ENCODE measurements around the gene NUDT3. TPM values are rescaled to one million over a fixed set of nuclear protein-coding genes. Genes with fewer than 3 reads are reported as not detected.
"Not testable (repeated sequence)": the region's sequence is repeated elsewhere in the genome, so short reads cannot be mapped to it uniquely, and the experiment has no call there.

NUDT3 gene
- total RNA-seq, 1 donor from 2014 or later: 18.7 TPM

DNA sequence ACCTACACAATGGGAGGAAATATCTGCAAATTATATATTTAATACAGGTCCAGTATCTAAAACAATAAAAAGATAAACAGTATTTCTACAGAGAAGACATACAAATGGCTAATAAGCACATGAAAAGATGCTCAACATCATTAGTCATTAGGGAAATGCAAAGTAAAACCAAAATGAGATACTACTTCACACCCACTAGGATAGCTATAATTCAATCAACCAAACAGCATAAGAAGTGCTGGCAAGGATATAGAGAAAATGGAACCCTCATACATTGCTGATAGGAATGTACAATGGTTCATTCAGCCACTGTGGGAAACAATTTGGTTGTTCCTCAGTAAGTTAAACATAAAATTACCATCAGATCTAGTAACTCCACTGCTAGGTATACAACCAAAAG lies 48.7 kb downstream of the NUDT3 start:
- intact Hi-C loops (cut with micrococcal nuclease): no loop called here

DNA sequence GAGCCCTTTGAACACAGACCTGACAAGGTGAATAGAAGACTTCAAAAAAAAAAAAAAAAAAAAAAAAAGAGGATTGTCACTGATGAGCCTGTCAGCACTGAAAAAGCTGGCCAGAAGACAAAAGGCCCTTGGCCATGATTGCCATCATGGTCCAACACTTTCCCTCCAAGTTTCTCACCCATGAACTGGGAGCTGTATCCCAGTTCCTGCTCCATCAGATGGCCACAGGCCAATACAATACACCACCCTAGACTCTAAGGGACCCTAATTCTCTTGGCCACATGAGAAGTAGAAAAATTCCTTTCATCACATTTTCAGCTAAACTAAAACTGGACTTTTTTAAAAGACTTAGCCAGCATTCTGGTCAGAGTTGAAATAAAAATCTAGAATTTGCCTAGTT lies 50.2 kb downstream of the NUDT3 start:
- intact Hi-C loops (cut with micrococcal nuclease): no loop called here

DNA sequence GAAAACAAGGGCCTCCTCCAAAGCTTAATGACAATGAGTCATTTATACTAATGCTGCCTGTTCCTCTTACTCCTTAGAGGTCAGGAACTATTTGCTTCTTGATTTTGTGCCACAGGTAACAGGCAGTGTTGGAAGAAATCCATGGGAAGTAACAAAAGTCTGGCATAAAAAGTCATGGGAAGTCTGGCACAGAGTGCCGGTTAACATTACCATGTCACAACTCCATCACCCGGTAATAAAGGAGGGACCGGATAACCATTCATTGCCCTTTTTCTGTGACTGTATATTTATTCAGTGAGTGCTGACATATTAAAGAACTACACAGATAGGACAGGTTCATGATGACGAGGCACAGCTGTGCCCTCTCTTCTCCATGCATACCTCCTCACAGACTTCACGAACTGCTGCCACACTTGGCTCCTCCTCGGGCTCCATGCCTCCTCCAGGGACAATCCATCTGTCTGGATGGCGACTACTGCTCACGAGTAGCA lies 50.9 kb downstream of the NUDT3 start:
- intact Hi-C loops (cut with micrococcal nuclease): no loop called here

DNA sequence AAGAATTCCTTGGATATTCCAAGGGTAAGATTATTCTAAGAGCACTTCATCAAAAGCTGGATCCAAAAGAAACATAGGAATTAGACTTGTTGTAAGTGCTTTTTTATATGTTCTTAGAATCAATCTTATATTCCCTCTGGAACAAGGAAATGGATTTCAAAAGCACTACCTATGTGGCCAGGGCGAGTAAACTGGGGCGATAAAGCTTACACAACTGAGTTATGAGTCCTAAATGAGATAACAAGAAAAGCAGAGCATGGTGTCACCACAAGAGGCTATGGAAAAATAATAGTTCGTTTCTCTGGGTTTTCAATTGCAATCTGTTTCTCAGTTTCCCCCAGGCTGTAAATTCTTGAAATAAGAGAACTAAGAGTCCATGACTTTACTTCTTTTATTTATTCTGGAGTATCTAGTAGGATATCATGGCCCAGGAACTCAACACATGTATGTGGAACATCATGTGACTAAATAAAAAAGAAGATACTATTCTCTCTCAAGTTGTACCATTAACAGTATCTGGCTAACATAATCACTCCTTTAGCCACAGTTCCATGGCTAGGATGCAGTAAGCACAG lies 51.5 kb downstream of the NUDT3 start:
- intact Hi-C loops (cut with micrococcal nuclease): no loop called here

DNA sequence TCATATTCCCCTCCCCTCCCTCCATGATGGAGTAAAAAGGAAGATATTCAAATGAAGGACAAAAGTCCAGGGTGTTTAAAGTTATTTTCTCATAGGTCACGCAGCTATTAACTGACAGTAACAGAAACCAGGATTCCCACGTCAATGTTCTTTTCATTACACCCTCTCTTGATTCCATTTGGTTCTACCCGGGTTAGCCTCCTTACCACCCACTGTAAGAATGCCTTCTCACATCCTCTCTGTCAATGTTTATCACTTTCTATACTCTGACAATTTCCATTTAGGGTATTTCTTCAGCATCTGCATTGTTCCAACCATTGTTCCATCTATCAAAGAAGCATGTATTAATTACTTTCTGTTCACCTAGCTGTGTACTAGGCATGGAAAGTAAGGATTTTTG lies 52.1 kb downstream of the NUDT3 start:
- intact Hi-C loops (cut with micrococcal nuclease): no loop called here

- intact Hi-C loops (cut with micrococcal nuclease): no loop called here
Measured at GRCh38 chr6:34339971-34340370, 52.5 kb downstream of the NUDT3 start.

- intact Hi-C loops (cut with micrococcal nuclease): no loop called here
Measured at GRCh38 chr6:34339432-34339831, 53.0 kb downstream of the NUDT3 start.

DNA sequence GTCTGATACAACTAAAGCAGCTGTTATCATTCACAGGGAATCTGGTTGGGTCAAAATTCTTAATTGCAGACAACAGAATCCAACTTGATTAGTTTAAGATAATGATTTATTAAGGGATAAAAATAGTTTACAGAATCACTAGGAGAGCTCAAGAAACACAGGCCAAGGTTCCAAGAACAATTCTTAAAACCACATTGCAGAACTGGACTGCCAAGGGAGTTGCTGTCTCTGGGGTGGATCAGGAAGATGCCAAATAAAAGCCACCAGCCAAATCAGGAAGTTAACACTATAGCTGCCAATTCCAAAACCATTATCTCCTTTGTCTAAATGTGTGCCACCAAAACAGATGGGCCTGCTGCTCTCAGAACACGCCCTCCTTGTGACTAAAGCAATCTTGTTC lies 53.7 kb downstream of the NUDT3 start:
- intact Hi-C loops (cut with micrococcal nuclease): no loop called here

- intact Hi-C loops (cut with micrococcal nuclease): no loop called here
Measured at GRCh38 chr6:34338377-34338776, 54.1 kb downstream of the NUDT3 start.

DNA sequence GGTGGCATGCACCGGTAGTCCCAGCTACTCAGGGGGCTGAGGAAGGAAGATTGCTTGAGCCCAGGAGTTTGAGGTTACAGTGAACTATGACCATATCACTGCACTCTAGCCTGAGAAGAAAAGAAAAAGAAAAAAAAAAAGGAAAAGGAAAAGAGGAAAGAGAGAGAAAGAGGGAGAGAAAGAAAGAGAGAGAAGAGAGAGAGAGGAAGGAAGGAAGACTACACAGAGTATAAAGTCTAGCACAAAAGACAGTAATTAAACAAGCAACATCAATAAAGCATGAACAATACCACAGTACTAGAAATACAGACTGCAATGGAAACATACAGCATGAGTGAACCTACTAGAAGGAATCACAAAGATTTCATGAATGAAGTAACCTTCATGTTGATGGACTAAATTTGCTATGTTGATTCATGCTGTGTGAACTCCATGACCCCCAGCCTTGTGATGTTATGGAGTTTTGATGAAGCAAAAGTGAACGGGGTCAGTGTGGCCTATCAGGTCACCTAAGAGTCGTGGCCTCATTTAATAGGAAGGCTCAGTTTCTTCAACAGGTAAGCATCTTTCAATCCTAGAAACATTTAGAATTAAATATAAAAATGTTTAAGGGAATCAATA lies 57.6 kb downstream of the NUDT3 start:
- intact Hi-C loops (cut with micrococcal nuclease): no loop called here

GRCh38 chr6:34333858-34334257 lies 58.6 kb downstream of the NUDT3 start:
- intact Hi-C loops (cut with micrococcal nuclease): no loop called here

DNA sequence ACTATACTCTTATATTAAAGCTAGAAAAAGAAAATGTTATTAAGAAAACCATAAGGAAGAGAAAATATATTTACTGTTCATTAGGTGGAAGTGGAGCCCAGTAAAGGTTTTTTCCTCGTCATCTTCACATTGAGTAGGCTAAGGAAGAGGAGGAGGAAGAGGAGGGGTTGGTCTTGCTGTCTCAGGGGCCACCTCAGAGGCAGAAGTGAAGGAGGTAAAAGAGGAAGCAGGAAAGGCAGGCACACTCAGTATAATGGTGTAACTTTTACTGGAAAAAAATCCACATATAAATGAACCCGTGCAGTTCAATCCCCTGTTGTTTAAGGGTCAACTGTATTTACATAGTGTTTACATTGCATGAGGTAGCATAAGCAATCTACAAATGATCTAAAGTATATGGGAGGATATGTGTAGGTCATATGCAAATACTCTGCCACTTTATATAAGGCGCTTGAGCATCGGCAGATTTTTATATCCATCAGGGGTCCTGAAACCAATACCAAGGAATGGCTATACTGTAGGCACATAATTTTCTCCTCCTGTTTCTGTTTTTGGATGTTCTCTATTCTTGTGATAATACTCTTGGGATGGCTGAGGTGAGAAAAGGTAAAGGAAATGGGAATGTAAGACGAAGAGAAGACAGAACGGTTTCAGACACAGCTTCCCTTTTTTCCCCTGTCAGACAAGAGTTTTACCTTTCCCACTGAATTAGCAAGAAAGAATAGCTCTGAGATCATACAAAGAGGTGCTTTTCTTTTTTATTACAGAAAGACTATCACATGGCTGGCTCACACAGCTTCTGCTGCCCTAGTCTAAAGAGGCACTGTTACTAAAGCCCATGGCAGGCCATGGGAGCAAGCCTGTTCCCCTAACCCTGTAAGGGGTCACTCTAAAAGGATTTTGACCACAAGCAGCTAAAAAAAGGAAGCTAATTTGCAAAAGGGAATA lies 59.9 kb downstream of the NUDT3 start:
- intact Hi-C loops (cut with micrococcal nuclease): no loop called here

GRCh38 chr6:34331371-34332050 lies 61.0 kb downstream of the NUDT3 start:
- intact Hi-C loops (cut with micrococcal nuclease): no loop called here

DNA sequence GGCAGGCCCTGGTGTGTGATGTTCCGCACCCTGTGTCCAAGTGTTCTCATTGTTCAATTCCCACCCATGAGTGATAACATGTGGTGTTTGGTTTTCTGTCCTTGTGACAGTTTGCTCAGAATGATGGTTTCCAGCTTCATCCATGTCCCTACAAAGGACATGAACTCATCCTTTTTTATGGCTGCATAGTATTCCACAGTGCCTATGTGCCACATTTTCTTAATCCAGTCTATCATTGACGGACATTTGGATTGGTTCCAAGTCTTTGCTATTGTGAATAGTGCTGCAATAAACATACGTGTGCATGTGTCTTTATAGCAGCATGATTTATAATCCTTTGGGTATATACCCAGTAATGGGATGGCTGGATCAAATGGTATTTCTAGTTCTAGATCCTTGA lies 62.7 kb downstream of the NUDT3 start:
- intact Hi-C loops (cut with micrococcal nuclease): not testable (repeated sequence)

- intact Hi-C loops (cut with micrococcal nuclease): no loop called here
Measured at GRCh38 chr6:34328969-34329368, 63.5 kb downstream of the NUDT3 start.

GRCh38 chr6:34327313-34328205 lies 64.9 kb downstream of the NUDT3 start:
- intact Hi-C loops (cut with micrococcal nuclease): not testable (repeated sequence)

GRCh38 chr6:34325633-34326032 lies 66.8 kb downstream of the NUDT3 start:
- intact Hi-C loops (cut with micrococcal nuclease): no loop called here

GRCh38 chr6:34324738-34325444 lies 67.6 kb downstream of the NUDT3 start:
- intact Hi-C loops (cut with micrococcal nuclease): no loop called here

GRCh38 chr6:34324221-34324620 lies 68.2 kb downstream of the NUDT3 start:
- intact Hi-C loops (cut with micrococcal nuclease): not testable (repeated sequence)

DNA sequence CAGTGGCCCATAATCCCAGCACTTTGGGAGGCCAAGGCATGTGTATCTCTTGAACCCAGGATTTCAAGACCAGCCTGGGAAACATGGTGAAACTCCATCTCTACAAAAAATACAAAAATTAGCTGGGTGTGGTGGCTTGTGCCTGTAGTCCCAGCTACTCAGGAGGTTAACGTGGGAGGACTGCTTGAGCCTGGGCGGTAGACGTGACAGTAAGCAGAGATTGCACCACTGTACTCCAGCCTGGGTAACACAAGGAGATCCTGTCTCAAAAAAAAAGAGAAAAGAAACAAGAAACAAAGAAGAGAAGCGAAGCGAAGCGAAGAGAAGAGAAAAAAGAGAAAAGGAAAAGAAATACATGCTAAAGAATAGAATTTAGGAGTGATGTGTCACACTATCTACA lies 69.2 kb downstream of the NUDT3 start:
- intact Hi-C loops (cut with micrococcal nuclease): no loop called here

All from T-helper 2 cell treated with Interferon-gamma antibody and Interleukin-4, amounts not matched to agents 100 ng/mL and 5 ng/mL, for 36 hours (primary cell).